Neuronal stem cell (in vitro differentiated cells): ENCODE data around the gene PCDHB1.
"Not testable (repeated sequence)": the region's sequence is repeated elsewhere in the genome, so short reads cannot be mapped to it uniquely, and the experiment has no call there.

Source experiments
- DNase-seq: peaks from one replicate; pipeline ENCODE4 v3.0.0-alpha.2; 2013; ENCODE audit warnings: low spot score
- H2AFZ ChIP-seq: one replicate; pipeline ENCODE4 v1.6.1; 2013; ENCODE audit warnings: mild to moderate bottlenecking, low read length, inconsistent platforms
- H2AK5ac ChIP-seq: 2 replicates; pipeline ENCODE4 v1.6.1; 2013; ENCODE audit warnings: low read depth, mild to moderate bottlenecking, inconsistent platforms, low read length, moderate library complexity, mixed read lengths
- H2BK120ac ChIP-seq: 2 replicates; pipeline ENCODE4 v1.6.1; 2013; ENCODE audit warnings: low read depth, mild to moderate bottlenecking, inconsistent platforms, low read length, moderate library complexity, mixed read lengths
- H2BK12ac ChIP-seq: one replicate; pipeline ENCODE4 v1.6.1; 2013; ENCODE audit warnings: low read length, inconsistent platforms
- H2BK15ac ChIP-seq: 2 replicates; pipeline ENCODE4 v1.6.1; 2013; ENCODE audit warnings: mild to moderate bottlenecking, low read length, inconsistent platforms, mixed read lengths
- H2BK5ac ChIP-seq: one replicate; pipeline ENCODE4 v1.6.1; 2013; ENCODE audit warnings: inconsistent platforms, mild to moderate bottlenecking, low read length, moderate library complexity
- H3K14ac ChIP-seq: one replicate; pipeline ENCODE4 v1.6.1; 2013; ENCODE audit warnings: low read length, inconsistent platforms
- H3K18ac ChIP-seq: 2 replicates; pipeline ENCODE4 v1.6.1; 2013; ENCODE audit warnings: low read length, inconsistent platforms
- H3K23ac ChIP-seq: 2 replicates; pipeline ENCODE4 v1.6.1; 2013; ENCODE audit warnings: low read depth, mild to moderate bottlenecking, mixed read lengths, low read length, inconsistent platforms; ENCODE audit not compliant: poor library complexity
- H3K27ac ChIP-seq: replicated peaks from 3 replicates; pipeline ENCODE4 v1.5.1; 2013; ENCODE audit warnings: low read length, inconsistent platforms
- H3K27me3 ChIP-seq, 3 experiments: 2 replicates each; pipeline ENCODE4 v1.6.1; 2013; ENCODE audit warnings: low read length in 3 of 3, mild to moderate bottlenecking in 2 of 3, inconsistent platforms in 1 of 3, low read depth in 1 of 3, mixed read lengths in 1 of 3, moderate library complexity in 1 of 3; ENCODE audit not compliant: control insufficient read depth in 3 of 3, insufficient read depth in 3 of 3
- H3K36me3 ChIP-seq, 2 donors: replicated peaks in 1 of 2; 2 replicates each; pipeline ENCODE4 v1.6.1; 2013; ENCODE audit warnings: low read length in 2 of 2; ENCODE audit not compliant: control insufficient read depth in 2 of 2, insufficient read depth in 2 of 2
- H3K4ac ChIP-seq: 2 replicates; pipeline ENCODE4 v1.6.1; 2013; ENCODE audit warnings: inconsistent platforms, mild to moderate bottlenecking, low read length, moderate library complexity
- H3K4me1 ChIP-seq, 2 donors: 1 replicate in 1 of 2; 2 replicates in 1 of 2; pipeline ENCODE4 v1.6.1; 2013; ENCODE audit warnings: low read length in 2 of 2, low read depth in 1 of 2; ENCODE audit not compliant: control insufficient read depth in 2 of 2, insufficient read depth in 1 of 2
- H3K4me2 ChIP-seq: one replicate; pipeline ENCODE4 v1.6.1; 2013; ENCODE audit warnings: mild to moderate bottlenecking, low read length, inconsistent platforms; ENCODE audit not compliant: insufficient read depth, poor library complexity, severe bottlenecking
- H3K4me3 ChIP-seq, 2 donors: 2 replicates each; pipeline ENCODE4 v1.5.1; 2013; ENCODE audit warnings: low read length in 2 of 2, mild to moderate bottlenecking in 2 of 2, inconsistent platforms in 1 of 2, moderate library complexity in 1 of 2
- H3K79me1 ChIP-seq: one replicate; pipeline ENCODE4 v1.6.1; 2013; ENCODE audit warnings: low read depth, mild to moderate bottlenecking, inconsistent platforms, low read length, moderate library complexity
- H3K9ac ChIP-seq: one replicate; pipeline ENCODE4 v1.6.1; 2013; ENCODE audit warnings: mild to moderate bottlenecking, low read depth, low read length, inconsistent platforms; ENCODE audit not compliant: poor library complexity
- H3K9me3 ChIP-seq, 2 donors: replicated peaks in 1 of 2; 2 replicates each; pipeline versions ENCODE3 to v1.6.1; 2013; ENCODE audit warnings: low read length in 2 of 2, mild to moderate bottlenecking in 2 of 2, inconsistent platforms in 1 of 2, low read depth in 1 of 2, mixed read lengths in 1 of 2, moderate library complexity in 1 of 2; ENCODE audit not compliant: control insufficient read depth in 2 of 2, insufficient read depth in 1 of 2
- H4K8ac ChIP-seq: one replicate; pipeline ENCODE4 v1.6.1; 2013; ENCODE audit warnings: low read depth, mild to moderate bottlenecking, inconsistent platforms, low read length, moderate library complexity
- H4K91ac ChIP-seq: one replicate; pipeline ENCODE4 v1.6.1; 2013; ENCODE audit warnings: low read length, low read depth, mild to moderate bottlenecking, inconsistent platforms; ENCODE audit not compliant: poor library complexity
- WGBS, 2 donors: extraction: QIAGEN DNeasy Blood & Tissue Kit; methylation state at CpG; one replicate each; pipeline ENCODE4 v1.1.7; 2013; ENCODE audit warnings: missing lambda C conversion rate in 2 of 2, mixed read lengths in 1 of 2; ENCODE audit not compliant: insufficient read length in 2 of 2, insufficient replicate concordance in 1 of 2; ENCODE audit errors: extremely low coverage in 2 of 2; 5-methylcytosine and 5-hydroxymethylcytosine counted together

PCDHB1 gene

GRCh38 chr5:141101059-141101458 is 49.9 kb downstream of the PCDHB1 start:
- H3K4me2 ChIP-seq, result no peak overlapping the region
- no peak overlapping the region for H3K4me3 ChIP-seq
- no peak overlapping the region for H3K14ac ChIP-seq
- no peaks in the 10 kb centered on the region for H3K4me1 ChIP-seq
- H2BK5ac ChIP-seq, result no peak overlapping the region
- H2BK120ac ChIP-seq, result no peak overlapping the region
- no peak overlapping the region for H2AFZ ChIP-seq
- H2BK15ac ChIP-seq, result no peak overlapping the region
- H3K4ac ChIP-seq, result no peak overlapping the region
- no peaks in the 10 kb centered on the region for H3K27me3 ChIP-seq
- H3K9ac ChIP-seq, result no peak overlapping the region
- no peak overlapping the region for H2AK5ac ChIP-seq
- no CpG with 5 or more reads among the region's 20 CpGs for WGBS, 2 donors
- peaks cover 17 to 54% of the 10 kb centered on the region in 2 donors for H3K36me3 ChIP-seq
- no peak overlapping the region for H2BK12ac ChIP-seq
- H3K9me3 ChIP-seq, result peaks cover 25 to 69% of the 10 kb centered on the region in 2 donors
- H3K23ac ChIP-seq, result no peak overlapping the region
- H3K18ac ChIP-seq, result no peak overlapping the region
- DNase-seq, result no peak
- no peak overlapping the region for H3K27ac ChIP-seq
- peaks cover 1% of the 10 kb centered on the region for H3K79me1 ChIP-seq
- H4K8ac ChIP-seq, result no peak overlapping the region
- no peak overlapping the region for H4K91ac ChIP-seq

DNA sequence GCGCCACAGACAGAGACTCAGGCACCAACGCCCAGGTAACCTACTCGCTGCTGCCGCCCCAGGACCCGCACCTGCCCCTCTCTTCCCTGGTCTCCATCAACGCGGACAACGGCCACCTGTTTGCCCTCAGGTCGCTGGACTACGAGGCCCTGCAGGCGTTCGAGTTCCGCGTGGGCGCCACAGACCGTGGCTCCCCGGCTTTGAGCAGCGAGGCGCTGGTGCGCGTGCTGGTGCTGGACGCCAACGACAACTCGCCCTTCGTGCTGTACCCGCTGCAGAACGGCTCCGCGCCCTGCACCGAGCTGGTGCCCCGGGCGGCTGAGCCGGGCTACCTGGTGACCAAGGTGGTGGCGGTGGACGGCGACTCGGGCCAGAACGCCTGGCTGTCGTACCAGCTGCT is 50.9 kb downstream of the PCDHB1 start:
- not testable (repeated sequence) for H4K8ac ChIP-seq, H2AK5ac ChIP-seq, H3K4me1 ChIP-seq, H3K27ac ChIP-seq, H3K4me3 ChIP-seq, H3K27me3 ChIP-seq, H4K91ac ChIP-seq, H3K18ac ChIP-seq, H3K23ac ChIP-seq, H2AFZ ChIP-seq, H2BK120ac ChIP-seq, H3K79me1 ChIP-seq, H2BK15ac ChIP-seq, H3K4me2 ChIP-seq, H3K14ac ChIP-seq, H2BK5ac ChIP-seq, H2BK12ac ChIP-seq, H3K9ac ChIP-seq, H3K4ac ChIP-seq, DNase-seq
- no CpG with 5 or more reads among the region's 39 CpGs for WGBS, 2 donors
- peaks cover 25 to 66% of the 10 kb centered on the region in 2 donors for H3K9me3 ChIP-seq
- H3K36me3 ChIP-seq, result peaks cover 17 to 52% of the 10 kb centered on the region in 2 donors

DNA sequence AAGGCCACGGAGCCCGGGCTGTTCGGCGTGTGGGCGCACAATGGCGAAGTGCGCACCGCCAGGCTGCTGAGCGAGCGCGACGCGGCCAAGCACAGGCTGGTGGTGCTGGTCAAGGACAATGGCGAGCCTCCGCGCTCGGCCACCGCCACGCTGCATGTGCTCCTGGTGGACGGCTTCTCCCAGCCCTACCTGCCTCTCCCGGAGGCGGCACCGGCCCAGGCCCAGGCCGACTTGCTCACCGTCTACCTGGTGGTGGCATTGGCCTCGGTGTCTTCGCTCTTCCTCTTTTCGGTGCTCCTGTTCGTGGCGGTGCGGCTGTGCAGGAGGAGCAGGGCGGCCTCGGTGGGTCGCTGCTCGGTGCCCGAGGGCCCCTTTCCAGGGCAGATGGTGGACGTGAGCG is 51.3 kb downstream of the PCDHB1 start:
- H2AFZ ChIP-seq, H3K27me3 ChIP-seq, H3K27ac ChIP-seq, H3K9ac ChIP-seq, H2AK5ac ChIP-seq, DNase-seq, H3K18ac ChIP-seq, H4K91ac ChIP-seq, H2BK120ac ChIP-seq, H3K4me3 ChIP-seq, H3K4ac ChIP-seq, H2BK15ac ChIP-seq, H4K8ac ChIP-seq, H2BK12ac ChIP-seq, H3K79me1 ChIP-seq, H3K23ac ChIP-seq, H3K14ac ChIP-seq, H3K4me2 ChIP-seq, H2BK5ac ChIP-seq, H3K4me1 ChIP-seq: not testable (repeated sequence)
- no CpG with 5 or more reads among the region's 38 CpGs for WGBS, 2 donors
- H3K36me3 ChIP-seq, result peaks cover 17 to 48% of the 10 kb centered on the region in 2 donors
- peaks cover 25 to 65% of the 10 kb centered on the region in 2 donors for H3K9me3 ChIP-seq

DNA sequence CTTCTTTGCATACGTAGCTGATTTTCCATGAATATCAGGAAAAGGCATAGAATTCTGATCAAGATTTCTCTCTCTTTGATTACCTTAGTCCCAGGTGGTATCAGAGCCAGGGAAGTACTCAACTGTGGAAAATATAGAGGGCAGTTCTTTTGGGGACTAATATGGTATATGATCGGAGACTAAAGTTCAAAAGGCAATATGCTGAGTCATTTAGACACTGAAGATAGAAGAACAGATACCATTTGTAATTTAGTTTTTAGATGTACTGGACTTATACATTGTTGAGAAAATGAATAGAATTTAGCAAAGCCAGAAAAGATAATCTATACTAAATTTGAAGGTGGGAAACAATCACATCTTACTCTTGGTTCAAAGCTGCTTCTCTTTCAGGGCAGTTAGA is 54.2 kb downstream of the PCDHB1 start:
- no peak overlapping the region for H3K4me3 ChIP-seq
- H3K14ac ChIP-seq, result no peak overlapping the region
- no peak overlapping the region for H4K8ac ChIP-seq
- no peak overlapping the region for H2BK120ac ChIP-seq
- no peak overlapping the region for H3K4me2 ChIP-seq
- H3K18ac ChIP-seq, result no peak overlapping the region
- H3K4me1 ChIP-seq, result no peaks in the 10 kb centered on the region
- WGBS, 2 donors, result no CpG with 5 or more reads among the region's 2 CpGs
- H2BK5ac ChIP-seq, result no peak overlapping the region
- no peak overlapping the region for H2BK15ac ChIP-seq
- no peak overlapping the region for H2AK5ac ChIP-seq
- peaks cover 1% of the 10 kb centered on the region for H3K79me1 ChIP-seq
- H3K4ac ChIP-seq, result no peak overlapping the region
- H3K9ac ChIP-seq, result no peak overlapping the region
- no peak overlapping the region for H4K91ac ChIP-seq
- H3K27me3 ChIP-seq, result no peaks in the 10 kb centered on the region
- no peak overlapping the region for H3K27ac ChIP-seq
- H3K9me3 ChIP-seq, result peaks cover 22 to 41% of the 10 kb centered on the region in 2 donors
- no peak overlapping the region for H2BK12ac ChIP-seq
- H3K36me3 ChIP-seq, result peaks cover 11 to 20% of the 10 kb centered on the region in 2 donors
- H2AFZ ChIP-seq, result no peak overlapping the region
- no peak overlapping the region for H3K23ac ChIP-seq
- no peak for DNase-seq
